ENCODE data around the gene EFCAB9. TPM values are rescaled to one million over a fixed set of nuclear protein-coding genes. Genes with fewer than 3 reads are reported as not detected.
"Not testable (repeated sequence)": the region's sequence is repeated elsewhere in the genome, so short reads cannot be mapped to it uniquely, and the experiment has no call there.

EFCAB9 gene
- total RNA-seq, 1 donor = not detected

DNA sequence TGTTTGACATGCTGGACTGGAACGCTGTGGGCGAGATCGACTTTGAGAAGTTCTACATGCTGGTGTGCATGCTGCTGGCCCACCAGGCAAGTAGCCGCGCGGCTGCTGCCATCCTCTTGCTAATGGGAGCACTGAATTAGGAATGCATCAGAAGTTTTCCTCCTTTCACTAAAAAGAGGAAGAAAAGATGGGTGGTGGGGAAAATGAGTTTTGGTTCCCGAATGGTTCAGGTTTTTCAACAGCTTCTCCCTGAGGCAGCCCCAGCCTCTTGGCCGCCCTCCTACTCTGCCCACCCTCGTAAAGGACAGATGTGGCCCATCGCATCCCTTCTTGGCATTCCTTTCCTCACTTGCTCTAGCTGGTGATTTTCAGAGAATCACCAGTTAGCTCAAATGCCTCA, 5.5 kb downstream of the EFCAB9 start:
- DNase-seq (ENCODE audit: low read depth) = no peak
- no peak overlapping the region for H3K4me3 ChIP-seq (ENCODE audit: low read depth, low read length)
- TF ChIP-seq, protein P1, sequence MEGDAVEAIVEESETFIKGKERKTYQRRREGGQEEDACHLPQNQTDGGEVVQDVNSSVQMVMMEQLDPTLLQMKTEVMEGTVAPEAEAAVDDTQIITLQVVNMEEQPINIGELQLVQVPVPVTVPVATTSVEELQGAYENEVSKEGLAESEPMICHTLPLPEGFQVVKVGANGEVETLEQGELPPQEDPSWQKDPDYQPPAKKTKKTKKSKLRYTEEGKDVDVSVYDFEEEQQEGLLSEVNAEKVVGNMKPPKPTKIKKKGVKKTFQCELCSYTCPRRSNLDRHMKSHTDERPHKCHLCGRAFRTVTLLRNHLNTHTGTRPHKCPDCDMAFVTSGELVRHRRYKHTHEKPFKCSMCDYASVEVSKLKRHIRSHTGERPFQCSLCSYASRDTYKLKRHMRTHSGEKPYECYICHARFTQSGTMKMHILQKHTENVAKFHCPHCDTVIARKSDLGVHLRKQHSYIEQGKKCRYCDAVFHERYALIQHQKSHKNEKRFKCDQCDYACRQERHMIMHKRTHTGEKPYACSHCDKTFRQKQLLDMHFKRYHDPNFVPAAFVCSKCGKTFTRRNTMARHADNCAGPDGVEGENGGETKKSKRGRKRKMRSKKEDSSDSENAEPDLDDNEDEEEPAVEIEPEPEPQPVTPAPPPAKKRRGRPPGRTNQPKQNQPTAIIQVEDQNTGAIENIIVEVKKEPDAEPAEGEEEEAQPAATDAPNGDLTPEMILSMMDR (IDR thresholded peaks at IDR 0.05; ENCODE audit: insufficient read depth, low read depth, low read length) = no peak

DNA sequence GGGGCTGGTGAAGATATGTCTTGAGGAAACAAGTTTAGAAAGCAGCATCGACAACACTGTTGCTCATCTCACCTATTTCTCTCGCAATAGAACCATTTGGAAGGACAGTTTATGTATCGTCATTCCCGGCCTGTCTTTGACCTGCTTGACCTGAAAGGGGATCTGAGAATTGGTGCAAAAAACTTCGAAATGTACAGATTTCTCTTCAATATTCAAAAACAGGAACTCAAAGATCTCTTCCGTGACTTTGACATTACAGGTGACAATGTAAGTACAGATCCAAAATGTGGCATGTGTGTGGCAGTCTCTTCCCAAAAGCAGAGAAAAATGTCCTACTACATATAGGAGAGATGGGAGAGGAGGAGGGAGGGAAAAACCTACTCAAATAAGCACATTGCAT, 6.5 kb downstream of the EFCAB9 start:
- H3K4me3 ChIP-seq (ENCODE audit: low read depth, low read length) = no peak overlapping the region
- no peak for DNase-seq (ENCODE audit: low read depth)
- TF ChIP-seq, protein P1 (IDR thresholded peaks at IDR 0.05; ENCODE audit: insufficient read depth, low read depth, low read length) = no peak

DNA sequence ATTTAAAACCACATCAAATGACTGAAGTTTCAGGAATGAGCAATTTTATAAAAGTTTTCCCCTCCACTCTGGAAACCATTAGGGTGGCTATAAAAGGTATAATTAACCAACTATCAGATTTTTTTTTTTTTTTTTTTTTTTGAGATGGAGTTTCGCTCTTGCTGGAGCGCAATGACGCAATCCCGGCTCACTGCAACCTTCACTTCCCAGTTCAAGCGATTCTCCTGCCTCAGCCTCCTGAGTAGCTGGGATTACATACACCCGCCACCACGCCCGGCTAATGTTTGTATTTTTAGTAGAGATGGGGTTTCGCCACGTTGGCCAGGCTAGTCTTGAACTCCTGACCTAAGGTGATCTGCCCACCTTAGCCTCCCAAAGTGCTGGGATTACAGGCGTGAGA, 12.0 kb downstream of the EFCAB9 start:
- not testable (repeated sequence) for DNase-seq (ENCODE audit: low read depth); H3K4me3 ChIP-seq (ENCODE audit: low read depth, low read length)

DNA sequence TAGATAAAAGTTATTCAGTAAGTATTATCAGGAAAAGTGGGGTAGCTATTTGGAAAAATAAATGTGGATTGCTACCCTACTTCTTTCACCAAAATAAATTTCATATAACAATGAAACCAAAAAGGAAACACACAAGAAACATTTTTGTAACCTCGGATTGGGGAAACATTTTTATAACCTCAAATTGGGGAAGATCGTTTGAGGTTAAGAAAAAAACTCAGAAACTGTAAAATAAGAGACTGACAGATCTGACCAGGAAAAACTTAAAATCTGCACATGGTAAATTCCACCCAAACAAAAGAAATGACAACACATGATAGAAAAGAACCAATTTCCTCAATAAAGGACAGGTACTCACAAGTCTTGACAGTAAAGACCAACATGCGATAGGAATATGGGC, 13.5 kb downstream of the EFCAB9 start:
- TF ChIP-seq, protein P1 (IDR thresholded peaks at IDR 0.05; ENCODE audit: insufficient read depth, low read depth, low read length) = no peak
- DNase-seq (ENCODE audit: low read depth) = no peak
- no peak overlapping the region for H3K4me3 ChIP-seq (ENCODE audit: low read depth, low read length)

DNA sequence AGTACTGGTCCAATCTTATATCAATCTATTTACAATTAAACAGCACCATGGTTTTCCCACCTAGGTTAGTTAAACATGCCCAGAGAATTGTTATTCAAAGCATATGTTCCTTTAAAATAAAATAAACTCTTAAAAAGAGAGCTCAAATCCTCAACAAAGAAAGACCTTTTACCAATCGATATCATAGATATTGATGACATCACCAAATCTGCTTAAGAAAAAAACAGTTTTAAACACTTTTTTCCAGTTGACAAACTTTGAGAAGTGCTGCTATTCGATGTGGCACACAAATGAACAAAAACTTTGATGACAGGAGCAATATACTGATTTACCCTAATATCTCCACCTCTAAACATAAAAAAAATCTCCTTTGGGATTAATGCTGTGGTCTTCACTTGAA, 15.7 kb downstream of the EFCAB9 start:
- TF ChIP-seq, protein P1 (IDR thresholded peaks at IDR 0.05; ENCODE audit: insufficient read depth, low read depth, low read length) = no peak
- H3K4me3 ChIP-seq (ENCODE audit: low read depth, low read length) = no peak overlapping the region
- no peak for DNase-seq (ENCODE audit: low read depth)

DNA sequence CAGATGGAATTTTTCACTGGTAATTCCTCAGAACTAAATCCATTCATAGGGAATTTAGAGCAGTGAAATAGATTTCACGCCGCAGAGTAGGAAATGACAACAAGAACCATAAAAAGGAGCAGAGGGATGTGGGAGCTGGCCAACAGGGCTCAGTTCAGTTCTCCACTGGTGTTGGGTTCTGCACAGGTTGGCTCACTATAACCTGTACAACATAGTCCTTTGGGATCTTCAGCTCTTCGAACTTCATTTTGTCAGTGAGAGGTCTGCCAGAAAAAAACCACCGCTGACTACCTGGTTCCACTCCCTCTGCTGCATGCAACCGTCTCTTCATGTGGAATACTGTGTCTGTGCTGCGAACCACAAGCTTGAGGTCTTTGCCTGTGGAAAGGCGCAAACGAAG, 17.7 kb downstream of the EFCAB9 start:
- DNase-seq (ENCODE audit: low read depth) = no peak
- no peak overlapping the region for H3K4me3 ChIP-seq (ENCODE audit: low read depth, low read length)
- TF ChIP-seq, protein P1 (IDR thresholded peaks at IDR 0.05; ENCODE audit: insufficient read depth, low read depth, low read length) = no peak

DNA sequence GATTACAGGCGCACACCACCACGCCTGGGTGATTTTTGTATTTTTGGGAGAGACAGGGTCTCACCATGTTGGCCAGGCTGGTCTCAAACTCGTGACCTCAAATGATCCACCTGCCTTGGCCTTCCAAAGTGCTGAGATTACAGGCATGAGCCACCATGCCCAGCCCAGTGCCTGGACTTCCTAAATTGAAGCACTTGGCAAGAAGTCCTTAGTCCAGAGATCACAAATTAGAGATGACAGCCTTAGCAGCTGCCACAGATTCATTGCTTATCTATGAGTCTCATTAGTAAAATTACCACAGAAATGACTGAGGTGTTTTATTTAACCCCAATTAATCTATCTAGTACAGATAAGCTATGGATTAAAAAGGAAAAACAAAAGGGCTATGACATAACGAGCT, 19.2 kb downstream of the EFCAB9 start:
- no peak overlapping the region for H3K4me3 ChIP-seq (ENCODE audit: low read depth, low read length)
- no peak for DNase-seq (ENCODE audit: low read depth)
- TF ChIP-seq, protein P1 (IDR thresholded peaks at IDR 0.05; ENCODE audit: insufficient read depth, low read depth, low read length) = no peak

Measured in fibroblast of villous mesenchyme (primary cell).